ENCODE data around the gene USH1C.

USH1C gene

DNA sequence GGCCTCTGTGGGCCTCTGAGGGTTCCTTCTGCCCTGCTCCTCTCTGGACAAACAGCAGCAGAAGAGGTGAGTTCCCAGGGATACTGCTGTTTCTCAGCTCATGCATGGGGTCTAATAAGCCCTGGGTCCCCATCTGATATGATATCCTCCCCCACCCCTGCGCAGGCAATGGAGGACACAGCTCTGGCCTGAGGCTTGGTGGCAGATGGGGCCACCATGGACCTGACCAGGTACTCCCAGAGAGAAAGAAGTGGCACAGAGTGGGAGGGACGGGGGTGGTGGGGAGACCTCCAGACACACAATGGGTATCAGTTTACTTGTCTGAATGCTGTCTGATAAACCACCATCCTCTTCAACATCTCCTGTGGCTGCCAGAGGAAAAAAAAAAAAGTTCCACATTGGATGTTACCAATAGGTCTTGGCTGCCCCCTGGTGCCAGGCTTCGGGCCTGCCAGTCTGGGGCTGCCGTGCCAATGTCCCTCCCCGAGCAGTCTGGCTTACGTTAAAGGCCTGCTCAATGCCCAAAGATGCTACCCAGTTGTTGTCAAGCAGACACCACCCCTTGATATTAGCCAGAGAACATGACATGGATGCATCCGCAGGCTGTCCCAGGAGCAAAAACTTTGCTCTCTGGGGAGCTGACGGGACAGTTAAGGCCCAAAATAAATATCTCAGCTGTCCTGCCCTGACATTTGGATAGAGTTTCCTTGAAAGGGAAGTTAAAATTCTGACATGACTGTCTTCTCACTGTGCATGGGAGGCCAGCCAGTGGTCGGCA lies 39.7 kb downstream of the USH1C start:
- peak; percentile 23 for DNase-seq (ENCODE audit: low spot score)

- no peak for DNase-seq (ENCODE audit: low spot score)
Measured at GRCh38 chr11:17502630-17503029, 41.6 kb downstream of the USH1C start.

DNA sequence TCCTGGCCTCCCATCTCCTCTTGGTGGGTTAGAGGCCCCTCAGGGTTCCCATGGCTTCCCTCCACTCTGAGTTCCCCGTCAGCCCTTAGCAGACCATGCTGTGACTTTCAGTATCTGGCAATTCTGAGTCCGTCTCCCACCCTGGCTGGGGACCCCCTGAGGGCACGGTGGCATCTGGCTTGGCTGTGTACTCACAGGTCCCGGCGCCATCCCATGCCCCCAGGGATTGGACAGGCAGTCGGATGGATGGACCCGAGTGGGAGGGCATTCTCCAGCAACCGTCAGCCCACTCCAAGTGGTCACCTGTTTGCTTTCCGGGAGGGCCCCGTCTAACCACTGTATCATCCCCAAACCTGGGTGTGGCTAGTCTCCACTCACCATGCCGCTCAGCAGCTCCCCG lies 43.5 kb downstream of the USH1C start:
- DNase-seq (ENCODE audit: low spot score): no peak

- DNase-seq (ENCODE audit: low spot score): no peak
Measured at GRCh38 chr11:17498475-17498874, 45.7 kb downstream of the USH1C start.

- DNase-seq (ENCODE audit: low spot score): no peak
Measured at GRCh38 chr11:17498058-17498457, 46.2 kb downstream of the USH1C start.

GRCh38 chr11:17496406-17496805 lies 47.8 kb downstream of the USH1C start:
- no peak for DNase-seq (ENCODE audit: low spot score)

GRCh38 chr11:17494019-17494418 lies 50.2 kb downstream of the USH1C start:
- DNase-seq (ENCODE audit: low spot score): no peak

DNA sequence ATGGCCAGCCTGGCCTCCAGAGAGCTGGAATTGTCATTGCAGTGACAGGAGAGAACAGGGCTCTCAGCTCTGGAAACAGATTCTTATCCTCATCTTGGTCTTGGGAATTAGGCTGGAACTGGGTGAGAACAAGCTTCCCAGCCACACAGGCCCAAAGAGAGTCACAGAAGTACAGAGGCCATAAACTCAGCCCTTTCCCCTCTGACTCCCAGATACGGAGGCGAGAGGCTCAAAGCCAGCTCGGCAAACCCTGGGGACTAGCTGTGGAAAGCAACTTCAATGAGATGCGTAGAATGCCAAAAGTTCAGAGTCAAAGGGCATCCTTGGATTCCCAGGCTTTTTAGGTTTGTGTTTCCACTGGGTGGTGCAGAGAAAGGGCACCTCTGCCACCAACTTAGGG lies 53.3 kb downstream of the USH1C start:
- DNase-seq (ENCODE audit: low spot score): no peak

DNA sequence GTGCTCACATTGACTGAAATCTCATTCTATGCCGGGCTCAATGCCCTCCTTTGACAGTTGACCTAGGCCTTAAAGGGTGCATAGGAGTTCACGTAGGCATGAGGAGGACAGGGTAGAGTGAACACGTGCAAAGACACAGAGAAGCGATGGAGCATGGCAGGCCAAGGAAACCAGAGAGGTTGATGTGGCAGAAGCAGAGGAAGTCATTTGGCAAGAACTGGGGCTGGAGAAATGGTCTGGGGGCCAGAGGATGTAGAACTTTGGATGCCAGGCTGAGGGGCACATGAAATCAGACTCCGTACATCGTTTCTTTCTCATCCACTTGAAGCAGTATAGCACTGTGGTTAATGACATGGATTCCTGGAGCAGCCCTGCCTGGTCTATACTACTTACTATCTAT lies 54.0 kb downstream of the USH1C start:
- no peak for DNase-seq (ENCODE audit: low spot score)

DNA sequence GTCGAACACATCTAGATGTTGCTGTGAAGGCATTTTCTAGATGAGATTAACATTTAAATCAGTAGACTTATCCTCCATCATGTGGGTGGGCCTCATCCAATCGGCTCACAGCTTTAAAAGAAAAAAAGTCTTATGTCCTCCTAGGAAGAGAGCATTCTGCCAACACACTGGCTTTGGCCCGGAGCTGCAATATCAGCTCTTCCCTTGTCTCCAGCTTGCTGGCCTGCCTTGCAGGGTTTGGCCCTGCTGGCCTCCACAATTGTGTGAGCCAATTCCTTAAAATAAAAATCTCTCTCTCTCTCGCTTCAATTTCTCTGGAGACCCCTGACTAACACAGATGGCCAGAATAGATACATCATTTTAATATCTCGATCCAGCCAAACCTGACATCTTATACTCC lies 54.5 kb downstream of the USH1C start:
- no peak for DNase-seq (ENCODE audit: low spot score)

DNA sequence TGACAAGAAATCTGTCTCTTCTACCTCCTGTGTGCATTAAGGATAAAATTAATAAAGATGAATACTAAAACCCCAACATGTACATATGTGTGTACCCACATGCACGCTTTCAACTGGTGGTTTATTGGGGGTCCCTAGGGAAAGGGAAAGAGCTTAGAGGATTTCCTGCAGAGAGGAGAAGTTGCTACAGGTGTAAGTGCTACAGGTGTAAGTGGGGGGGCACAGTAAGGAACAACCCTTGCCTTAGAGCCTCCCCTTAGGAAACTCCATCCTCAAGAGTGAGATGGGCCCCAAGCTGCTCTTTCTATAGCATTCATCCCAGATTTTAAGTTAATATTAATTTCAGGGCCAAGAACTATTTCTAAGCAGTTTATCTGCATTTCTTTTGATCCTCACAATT lies 55.7 kb downstream of the USH1C start:
- no peak for DNase-seq (ENCODE audit: low spot score)

GRCh38 chr11:17486646-17487045 lies 57.6 kb downstream of the USH1C start:
- no peak for DNase-seq (ENCODE audit: low spot score)

DNA sequence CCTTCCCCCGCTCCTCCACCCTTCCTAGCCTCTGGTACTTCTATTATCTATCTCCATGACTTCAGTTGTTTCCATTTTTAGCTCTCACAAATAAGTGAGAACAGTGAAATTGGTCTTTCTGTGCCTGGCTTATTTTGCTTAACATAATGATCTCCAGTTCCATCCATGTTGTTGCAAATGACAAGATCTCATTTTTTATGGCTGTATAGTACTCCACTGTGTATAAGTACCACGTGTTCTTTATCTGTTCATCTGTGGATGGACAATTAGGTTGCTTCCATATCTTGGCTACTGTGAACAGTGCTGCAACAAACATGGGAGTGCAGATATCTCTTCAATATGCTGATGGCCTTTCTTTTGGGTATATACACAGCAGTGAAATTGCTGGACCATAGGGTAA lies 60.7 kb downstream of the USH1C start:
- no peak for DNase-seq (ENCODE audit: low spot score)

DNA sequence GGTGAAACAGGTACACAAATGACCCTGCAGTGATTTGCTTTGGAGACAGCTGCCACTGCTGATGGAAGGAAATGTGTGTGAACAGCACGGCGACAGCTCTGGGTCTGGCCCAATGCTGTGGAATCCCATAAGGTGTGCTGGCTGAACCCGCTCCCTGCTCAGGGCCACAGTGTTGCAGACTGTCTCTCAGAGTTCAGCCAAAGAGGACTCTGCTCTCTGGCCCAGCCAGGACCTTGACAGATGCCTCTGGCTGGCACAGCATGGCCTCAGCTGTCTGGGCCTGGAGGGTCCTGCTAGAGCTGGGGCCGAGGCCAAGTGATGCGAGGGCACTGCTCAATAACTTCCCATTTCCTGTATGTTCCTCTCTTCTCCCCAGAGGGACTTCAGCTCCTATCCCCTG lies 62.3 kb downstream of the USH1C start:
- no peak for DNase-seq (ENCODE audit: low spot score)

- no peak for DNase-seq (ENCODE audit: low spot score)
Measured at GRCh38 chr11:17479284-17480214, 64.7 kb downstream of the USH1C start.

GRCh38 chr11:17478070-17478469 lies 66.1 kb downstream of the USH1C start:
- DNase-seq (ENCODE audit: low spot score): no peak

- DNase-seq (ENCODE audit: low spot score): no peak
Measured at GRCh38 chr11:17477361-17477760, 66.9 kb downstream of the USH1C start.

- DNase-seq (ENCODE audit: low spot score): no peak
Measured at GRCh38 chr11:17477084-17477333, 67.2 kb downstream of the USH1C start.

DNA sequence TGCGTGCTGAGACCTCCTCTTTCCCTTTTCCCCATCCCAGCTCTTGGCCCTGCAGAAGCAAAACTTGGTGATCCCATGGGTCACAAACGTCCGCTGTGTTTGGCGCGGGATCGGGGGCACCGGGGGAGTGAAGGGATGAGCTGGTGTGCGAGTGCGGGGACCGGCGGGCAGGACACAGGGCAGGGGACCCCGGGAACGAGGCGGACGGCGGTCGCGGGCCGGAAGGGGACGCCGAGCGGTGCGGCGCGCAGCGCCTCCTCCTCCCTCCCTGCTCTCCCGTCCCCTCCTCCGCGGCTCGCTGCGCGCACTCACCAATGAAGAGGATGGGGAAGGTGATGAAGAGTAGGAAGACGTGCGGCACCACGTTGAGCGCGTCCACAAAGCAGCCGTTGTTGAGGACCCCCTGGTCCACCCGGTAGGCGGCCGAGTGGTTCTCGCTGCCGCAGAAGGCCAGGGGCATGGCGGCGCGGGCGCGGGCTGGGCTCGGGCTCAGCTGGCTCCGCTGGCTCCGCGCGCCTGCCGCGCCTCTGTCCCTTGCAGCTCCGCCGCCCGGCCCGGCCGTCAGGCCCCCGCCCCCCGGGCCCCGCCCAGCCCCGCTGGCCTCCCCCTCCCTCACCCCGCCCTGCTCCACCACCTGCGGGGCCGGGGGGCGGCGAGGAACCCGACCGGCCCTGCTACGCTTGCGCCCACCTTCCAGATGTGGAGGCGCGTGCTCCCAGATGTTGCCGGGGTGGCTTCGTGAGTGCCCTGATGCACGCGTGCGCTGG lies 67.7 kb downstream of the USH1C start, which contains the start of gene ABCC8:
TSS of gene ABCC8 (minus strand) at position 529 of the 767 bp plus-strand sequence. CDS start at position 460, 69 bp downstream.
- no peak for DNase-seq (ENCODE audit: low spot score)

GRCh38 chr11:17475666-17476316 lies 68.4 kb downstream of the USH1C start:
- DNase-seq (ENCODE audit: low spot score): no peak

DNA sequence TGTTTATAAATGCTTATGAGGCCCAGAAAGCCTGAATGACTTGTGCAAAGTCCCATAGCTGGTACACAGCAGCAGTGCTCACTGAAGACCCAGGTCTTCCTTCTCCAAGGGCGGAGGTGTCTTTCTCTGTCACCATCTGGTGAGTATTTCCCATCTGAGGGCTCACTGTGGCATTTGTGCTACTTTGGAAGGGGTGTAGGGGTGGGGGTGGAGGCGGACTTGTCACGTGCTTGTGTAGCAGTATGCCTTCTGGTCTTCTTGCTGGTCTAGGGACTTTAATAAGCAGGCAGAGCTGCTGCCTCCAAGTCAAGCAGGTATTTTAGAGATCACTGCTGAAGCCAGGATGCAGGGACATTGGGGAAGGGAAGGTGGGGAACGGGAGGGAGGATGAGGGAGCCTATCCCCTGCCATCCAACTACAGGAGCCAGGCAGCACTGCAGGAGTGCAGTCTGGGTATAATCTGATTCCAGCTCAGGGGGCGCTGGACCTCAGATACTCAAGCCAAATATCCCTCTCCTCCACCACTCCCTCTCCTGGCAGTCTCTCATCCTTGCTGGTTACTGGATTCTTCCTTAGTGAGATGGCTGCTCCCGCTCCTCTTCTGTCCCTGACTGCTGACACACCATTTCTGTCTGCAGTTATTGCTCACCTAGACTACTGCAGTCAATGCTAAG lies 71.0 kb downstream of the USH1C start:
- DNase-seq (ENCODE audit: low spot score): no peak

DNA sequence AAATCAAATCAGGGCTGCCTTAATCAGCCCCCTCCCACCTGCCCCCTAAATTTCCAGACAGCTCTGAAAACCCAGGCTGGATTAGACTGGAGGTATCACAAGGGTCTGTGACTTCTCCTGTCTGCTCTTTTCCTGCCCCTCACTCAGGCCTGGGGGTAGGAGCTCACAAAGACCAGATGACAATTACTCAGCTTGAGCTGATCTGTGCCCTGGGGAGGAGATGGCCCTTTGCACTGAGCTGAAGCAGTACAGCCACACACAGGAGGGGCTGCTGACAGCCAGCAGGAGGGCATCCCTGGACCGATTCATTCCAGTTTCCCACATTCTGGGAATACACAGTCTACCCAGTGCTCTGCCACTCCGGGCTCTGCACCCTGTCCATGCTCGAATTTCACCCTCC lies 71.7 kb downstream of the USH1C start:
- DNase-seq (ENCODE audit: low spot score): no peak

All from hematopoietic multipotent progenitor cell treated with erythropoietin and hydrocortisone succinate and interleukin-3 and kit ligand, for 17 days (in vitro differentiated cells).